ENCODE measurements around the gene RMND1. TPM values are rescaled to one million over a fixed set of nuclear protein-coding genes. Genes with fewer than 3 reads are reported as not detected.

RMND1 gene
- total and polyA plus RNA-seq, 2 of the 13 experiments (the other 11 are each of a cell fraction or from before 2014, with no cell fraction given) = 34.0 to 72.5 TPM

DNA sequence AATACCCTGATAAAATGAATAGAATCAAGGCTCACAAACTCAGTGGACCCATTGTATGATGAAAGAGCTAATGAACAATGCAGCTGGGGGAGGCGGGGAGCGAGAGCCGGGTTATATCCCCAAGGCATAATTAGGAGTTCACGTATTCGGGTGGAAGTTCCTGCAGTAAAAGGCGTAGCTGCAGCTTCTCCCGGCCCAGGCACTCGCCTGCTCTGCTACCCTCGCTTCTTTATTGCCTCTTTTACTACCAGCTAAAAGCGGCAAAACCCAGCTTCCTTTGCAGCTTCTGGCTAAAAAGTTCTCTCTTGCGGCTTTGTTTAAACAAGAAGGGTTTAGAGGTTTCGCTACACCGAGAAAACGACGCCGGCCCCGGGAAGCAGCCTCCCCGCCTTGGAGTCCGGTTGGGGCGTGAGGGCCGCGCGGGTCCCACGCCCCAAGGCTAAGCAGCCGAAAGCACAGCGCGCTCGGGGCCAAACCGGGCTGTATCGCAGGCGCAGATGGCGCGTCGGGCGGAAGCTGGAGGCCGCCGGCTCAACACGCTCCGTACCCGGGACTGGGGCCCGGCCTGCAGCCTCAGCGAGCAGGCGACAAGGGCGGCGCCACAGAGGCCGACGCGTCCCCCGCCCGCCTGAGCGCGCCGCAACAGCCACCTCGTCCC is 62.2 kb downstream of the RMND1 start (continued):
- TF ChIP-seq NR0B2 (CRISPR knock-in tag; IDR thresholded peaks at IDR 0.05) (peak; percentile 59; the same call in 1 of the 2 replicates), TBL1XR1 (IDR thresholded peaks at IDR 0.05; ENCODE audit: borderline replicate concordance, low read length, partially characterized antibody) (no peak), RBM22 (optimal IDR thresholded peaks at IDR 0.05; ENCODE audit: low read length) (no peak), ZNF629 (CRISPR knock-in tag; conservative IDR thresholded peaks at IDR 0.05) (peak; percentile 63), ZNF451 (CRISPR knock-in tag; IDR thresholded peaks at IDR 0.05) (peak; percentile 97), DMAP1 (CRISPR knock-in tag; IDR thresholded peaks at IDR 0.05) (peak; percentile 77), ZFP1 (CRISPR knock-in tag; IDR thresholded peaks at IDR 0.05) (peak; percentile 78; the same call in 1 of the 2 replicates), MXD4 (CRISPR knock-in tag; IDR thresholded peaks at IDR 0.05) (peak; percentile 22; the same call in 1 of the 2 replicates), ZNF672 (CRISPR knock-in tag; IDR thresholded peaks at IDR 0.05) (peak; percentile 95), ZFAT (CRISPR knock-in tag; conservative IDR thresholded peaks at IDR 0.05) (0 out of 2 replicates have a peak, but pooled peaks have one; percentile 70), ZFP37 (CRISPR knock-in tag; IDR thresholded peaks at IDR 0.05; ENCODE audit: borderline replicate concordance) (0 out of 2 replicates have a peak, but pooled peaks have one; percentile 30), ZNF720 (CRISPR knock-in tag; IDR thresholded peaks at IDR 0.05) (no peak), MTF2 (CRISPR knock-in tag; IDR thresholded peaks at IDR 0.05; ENCODE audit: borderline replicate concordance) (peak; percentile 31; the same call in 1 of the 2 replicates), DDIT3 (CRISPR knock-in tag; IDR thresholded peaks at IDR 0.05) (no peak), JDP2 (CRISPR knock-in tag; IDR thresholded peaks at IDR 0.05; ENCODE audit: borderline replicate concordance) (no peak), ISL2 (CRISPR knock-in tag; IDR thresholded peaks at IDR 0.05) (peak; percentile 80; the same call in 1 of the 2 replicates), DBP (CRISPR knock-in tag; IDR thresholded peaks at IDR 0.05; ENCODE audit: not compliant biosample characterization) (peak; percentile 87), PAWR (CRISPR knock-in tag; IDR thresholded peaks at IDR 0.05; ENCODE audit: borderline replicate concordance) (no peak), E2F1 (CRISPR knock-in tag; IDR thresholded peaks at IDR 0.05) (peak; percentile 69; the same call in 1 of the 2 replicates), IKZF1 (IDR thresholded peaks at IDR 0.05) (no peak), KDM5B (CRISPR knock-in tag; IDR thresholded peaks at IDR 0.05; ENCODE audit: borderline replicate concordance) (peak; percentile 85), MIXL1 (CRISPR knock-in tag; IDR thresholded peaks at IDR 0.05) (no peak; the same call in 1 of the 2 replicates), MAZ (IDR thresholded peaks at IDR 0.05; ENCODE audit: borderline replicate concordance, low read depth, low read length) (no peak; the same call in 1 of the 2 replicates), MAZ (CRISPR knock-in tag; IDR thresholded peaks at IDR 0.05; ENCODE audit: low read depth) (no peak; the same call in 1 of the 2 replicates)
- TF ChIP-seq, protein P1, sequence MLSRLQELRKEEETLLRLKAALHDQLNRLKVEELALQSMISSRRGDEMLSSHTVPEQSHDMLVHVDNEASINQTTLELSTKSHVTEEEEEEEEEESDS (CRISPR knock-in tag; IDR thresholded peaks at IDR 0.05; ENCODE audit: borderline replicate concordance) = 0 out of 2 replicates have a peak, but pooled peaks have one; percentile 19
- TF ChIP-seq, protein P2, sequence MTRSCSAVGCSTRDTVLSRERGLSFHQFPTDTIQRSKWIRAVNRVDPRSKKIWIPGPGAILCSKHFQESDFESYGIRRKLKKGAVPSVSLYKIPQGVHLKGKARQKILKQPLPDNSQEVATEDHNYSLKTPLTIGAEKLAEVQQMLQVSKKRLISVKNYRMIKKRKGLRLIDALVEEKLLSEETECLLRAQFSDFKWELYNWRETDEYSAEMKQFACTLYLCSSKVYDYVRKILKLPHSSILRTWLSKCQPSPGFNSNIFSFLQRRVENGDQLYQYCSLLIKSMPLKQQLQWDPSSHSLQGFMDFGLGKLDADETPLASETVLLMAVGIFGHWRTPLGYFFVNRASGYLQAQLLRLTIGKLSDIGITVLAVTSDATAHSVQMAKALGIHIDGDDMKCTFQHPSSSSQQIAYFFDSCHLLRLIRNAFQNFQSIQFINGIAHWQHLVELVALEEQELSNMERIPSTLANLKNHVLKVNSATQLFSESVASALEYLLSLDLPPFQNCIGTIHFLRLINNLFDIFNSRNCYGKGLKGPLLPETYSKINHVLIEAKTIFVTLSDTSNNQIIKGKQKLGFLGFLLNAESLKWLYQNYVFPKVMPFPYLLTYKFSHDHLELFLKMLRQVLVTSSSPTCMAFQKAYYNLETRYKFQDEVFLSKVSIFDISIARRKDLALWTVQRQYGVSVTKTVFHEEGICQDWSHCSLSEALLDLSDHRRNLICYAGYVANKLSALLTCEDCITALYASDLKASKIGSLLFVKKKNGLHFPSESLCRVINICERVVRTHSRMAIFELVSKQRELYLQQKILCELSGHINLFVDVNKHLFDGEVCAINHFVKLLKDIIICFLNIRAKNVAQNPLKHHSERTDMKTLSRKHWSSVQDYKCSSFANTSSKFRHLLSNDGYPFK (CRISPR knock-in tag; IDR thresholded peaks at IDR 0.05; ENCODE audit: borderline replicate concordance) = 0 out of 2 replicates have a peak, but pooled peaks have one; percentile 56

Data from HepG2 (cell line).